Body of pancreas (tissue), 4 donors: Measurements from ENCODE around the gene AUTS2. TPM values are rescaled to one million over a fixed set of nuclear protein-coding genes. Genes with fewer than 3 reads are reported as not detected.

Experiments
- ATAC-seq: fragments of 150-250 bp; one replicate; pipeline ENCODE4 v1.9.1; 2016
- DNase-seq, 4 donors: peaks; one replicate each; pipeline ENCODE4 v3.0.0-alpha.2; 2019
- H3K27ac ChIP-seq, 4 donors: fragments of 200-600 bp; sonication (generic); 1 replicate in 3 of 4; 2 replicates in 1 of 4; pipeline versions ENCODE4 v1.5.1 to v1.6.1; 2016 to 2019; ENCODE audit warnings: mild to moderate bottlenecking in 1 of 4, mixed read lengths in 1 of 4, moderate library complexity in 1 of 4
- H3K27me3 ChIP-seq, 2 donors: fragments of 200-600 bp; sonication (generic); one replicate each; pipeline ENCODE4 v1.6.0; 2016; ENCODE audit warnings: mild to moderate bottlenecking in 1 of 2
- H3K36me3 ChIP-seq, 2 donors: fragments of 200-600 bp; sonication (generic); replicated peaks in 1 of 2; 2 replicates each; pipeline ENCODE4 v1.5.1; 2016; ENCODE audit warnings: low read depth in 2 of 2; ENCODE audit not compliant: insufficient read depth in 1 of 2
- H3K4me1 ChIP-seq: fragments of 200-600 bp; sonication (generic); one replicate; pipeline ENCODE4 v1.6.0; 2016
- H3K4me3 ChIP-seq, 2 donors: fragments of 200-600 bp; sonication (generic); 1 replicate in 1 of 2; 2 replicates in 1 of 2; pipeline ENCODE4 v1.5.1; 2016 to 2019
- H3K9me3 ChIP-seq, 3 donors: fragments of 200-600 bp; sonication (generic); 1 replicate in 2 of 3; 2 replicates in 1 of 3; pipeline ENCODE4 v1.5.1; 2016
- CTCF ChIP-seq, 7 experiments: fragments of 450-650 bp in 4 of 7; fragments of 200-600 bp in 3 of 7; sonication (generic) in 3 of 7; IDR thresholded peaks; one replicate each; pipeline ENCODE4 v1.5.1; 2016 to 2019; ENCODE audit warnings: antibody characterized with exemption in 7 of 7
- POLR2A ChIP-seq, 3 donors: fragments of 450-650 bp; IDR thresholded peaks; one replicate each; pipeline ENCODE4 v1.6.1; 2016; ENCODE audit warnings: antibody characterized with exemption in 3 of 3, mild to moderate bottlenecking in 2 of 3
- whole genome bisulfite sequencing, 2 donors: methylation state at CpG; one replicate each; pipeline ENCODE4 v1.1.5; 2017; 5-methylcytosine and 5-hydroxymethylcytosine counted together
- intact Hi-C: fragments of 100-400 bp; cut with DNase I; formaldehyde crosslinking; loops from one replicate; pipeline ENCODE4 v1.15.1; 2023
- total RNA-seq, 2 donors: library from RNA; depleted of rRNA; stranded (reverse); fragments of >200 nt; gene quantifications; one replicate each; pipeline ENCODE4 v1.1.0, GENCODE V29; 2016

Gene AUTS2
- total RNA-seq, 2 donors from 2014 or later: 11.7 to 18.5 TPM

- Histone ChIP-seq H3K27ac (no peak overlapping the region), H3K9me3 (no peaks in the 10 kb centered on the region), H3K4me3 (no peak overlapping the region), H3K4me1 (no peaks in the 10 kb centered on the region), H3K36me3 (no peaks in the 10 kb centered on the region), H3K27me3 (no peaks in the 10 kb centered on the region)
- DNase-seq (no peak), ATAC-seq (no peak)
- 83 to 94% methylated on average over 3 of the region's 3 CpGs for WGBS, 2 donors
- intact Hi-C loops: no loop called here
- TF ChIP-seq CTCF (IDR thresholded peaks at IDR 0.05) (no peak), POLR2A (IDR thresholded peaks at IDR 0.05) (no peak)
Measured at GRCh38 chr7:70347463-70348254, 749.4 kb downstream of the AUTS2 start.

- H3K4me3 ChIP-seq: no peak overlapping the region
- peaks cover 6% of the 10 kb centered on the region for H3K4me1 ChIP-seq
- intact Hi-C loops: no loop called here
- ATAC-seq: no peak
- H3K9me3 ChIP-seq: no peaks in the 10 kb centered on the region
- H3K27ac ChIP-seq: no peak overlapping the region
- WGBS, 2 donors: 82 to 97% methylated on average over 2 of the region's 2 CpGs
- no peaks in the 10 kb centered on the region for H3K27me3 ChIP-seq
- H3K36me3 ChIP-seq: no peaks in the 10 kb centered on the region
- TF ChIP-seq CTCF (IDR thresholded peaks at IDR 0.05): no peak
- TF ChIP-seq POLR2A (IDR thresholded peaks at IDR 0.05): no peak
- no peak for DNase-seq
Measured at GRCh38 chr7:70349031-70349430, 750.8 kb downstream of the AUTS2 start.

GRCh38 chr7:70349819-70350218, 751.5 kb downstream of the AUTS2 start:
- Histone ChIP-seq H3K4me3 (no peak overlapping the region), H3K27me3 (no peaks in the 10 kb centered on the region), H3K27ac (no peak overlapping the region), H3K4me1 (peaks cover 6% of the 10 kb centered on the region), H3K9me3 (no peaks in the 10 kb centered on the region), H3K36me3 (no peaks in the 10 kb centered on the region)
- intact Hi-C loops: no loop called here
- TF ChIP-seq POLR2A (IDR thresholded peaks at IDR 0.05) (no peak), CTCF (IDR thresholded peaks at IDR 0.05) (no peak)
- no peak for ATAC-seq
- WGBS, 2 donors: 35 to 42% methylated on average over 1 of the region's 1 CpG
- DNase-seq: no peak

GRCh38 chr7:70352088-70352487, 753.8 kb downstream of the AUTS2 start:
- Histone ChIP-seq H3K36me3 (no peaks in the 10 kb centered on the region), H3K9me3 (no peaks in the 10 kb centered on the region), H3K27me3 (no peaks in the 10 kb centered on the region), H3K27ac (no peak overlapping the region), H3K4me1 (peaks cover 6% of the 10 kb centered on the region), H3K4me3 (no peak overlapping the region)
- WGBS, 2 donors: 70 to 79% methylated on average over 4 of the region's 4 CpGs
- DNase-seq (no peak), ATAC-seq (no peak)
- intact Hi-C loops: no loop called here
- TF ChIP-seq CTCF (IDR thresholded peaks at IDR 0.05) (no peak), POLR2A (IDR thresholded peaks at IDR 0.05) (no peak)

GRCh38 chr7:70352906-70353305, 754.6 kb downstream of the AUTS2 start:
- Histone ChIP-seq H3K4me3 (no peak overlapping the region), H3K27ac (no peak overlapping the region), H3K9me3 (no peaks in the 10 kb centered on the region), H3K27me3 (no peaks in the 10 kb centered on the region), H3K4me1 (peaks cover 6% of the 10 kb centered on the region), H3K36me3 (no peaks in the 10 kb centered on the region)
- DNase-seq: no peak
- WGBS, 2 donors: 81 to 82% methylated on average over 2 of the region's 2 CpGs
- no peak for ATAC-seq
- TF ChIP-seq CTCF (IDR thresholded peaks at IDR 0.05): no peak
- TF ChIP-seq POLR2A (IDR thresholded peaks at IDR 0.05): no peak
- intact Hi-C loops: no loop called here
